LNCAP (cell line): ENCODE data around the gene SH3BGRL2.

Source experiments
- TF ChIP-seq, protein P1 (sequence below): fragments of 450-650 bp; IDR thresholded peaks from 2 replicates; pipeline ENCODE4 v1.5.1; 2017; ENCODE audit warnings: mild to moderate bottlenecking

The SH3BGRL2 gene

DNA sequence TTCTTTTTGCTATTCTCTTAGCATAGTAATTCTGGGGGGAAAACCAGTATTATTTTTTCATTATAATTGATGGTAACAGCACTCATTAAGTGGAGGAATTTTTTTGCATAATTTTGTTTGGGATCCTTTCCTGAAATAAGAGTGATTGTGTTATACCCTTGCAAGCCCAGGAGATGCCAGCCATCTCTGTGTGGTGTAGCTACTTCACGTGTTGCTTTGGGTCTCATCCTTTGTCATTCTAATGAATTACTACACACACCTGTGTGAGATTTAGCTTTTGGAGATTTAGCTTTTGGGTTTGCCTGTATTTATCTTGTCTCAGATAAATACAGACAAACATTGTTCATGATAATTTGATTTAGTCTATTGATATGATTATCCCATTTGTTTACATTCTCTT, 76.5 kb downstream of the SH3BGRL2 start:
- TF ChIP-seq, protein P1, sequence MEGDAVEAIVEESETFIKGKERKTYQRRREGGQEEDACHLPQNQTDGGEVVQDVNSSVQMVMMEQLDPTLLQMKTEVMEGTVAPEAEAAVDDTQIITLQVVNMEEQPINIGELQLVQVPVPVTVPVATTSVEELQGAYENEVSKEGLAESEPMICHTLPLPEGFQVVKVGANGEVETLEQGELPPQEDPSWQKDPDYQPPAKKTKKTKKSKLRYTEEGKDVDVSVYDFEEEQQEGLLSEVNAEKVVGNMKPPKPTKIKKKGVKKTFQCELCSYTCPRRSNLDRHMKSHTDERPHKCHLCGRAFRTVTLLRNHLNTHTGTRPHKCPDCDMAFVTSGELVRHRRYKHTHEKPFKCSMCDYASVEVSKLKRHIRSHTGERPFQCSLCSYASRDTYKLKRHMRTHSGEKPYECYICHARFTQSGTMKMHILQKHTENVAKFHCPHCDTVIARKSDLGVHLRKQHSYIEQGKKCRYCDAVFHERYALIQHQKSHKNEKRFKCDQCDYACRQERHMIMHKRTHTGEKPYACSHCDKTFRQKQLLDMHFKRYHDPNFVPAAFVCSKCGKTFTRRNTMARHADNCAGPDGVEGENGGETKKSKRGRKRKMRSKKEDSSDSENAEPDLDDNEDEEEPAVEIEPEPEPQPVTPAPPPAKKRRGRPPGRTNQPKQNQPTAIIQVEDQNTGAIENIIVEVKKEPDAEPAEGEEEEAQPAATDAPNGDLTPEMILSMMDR, result no peak

DNA sequence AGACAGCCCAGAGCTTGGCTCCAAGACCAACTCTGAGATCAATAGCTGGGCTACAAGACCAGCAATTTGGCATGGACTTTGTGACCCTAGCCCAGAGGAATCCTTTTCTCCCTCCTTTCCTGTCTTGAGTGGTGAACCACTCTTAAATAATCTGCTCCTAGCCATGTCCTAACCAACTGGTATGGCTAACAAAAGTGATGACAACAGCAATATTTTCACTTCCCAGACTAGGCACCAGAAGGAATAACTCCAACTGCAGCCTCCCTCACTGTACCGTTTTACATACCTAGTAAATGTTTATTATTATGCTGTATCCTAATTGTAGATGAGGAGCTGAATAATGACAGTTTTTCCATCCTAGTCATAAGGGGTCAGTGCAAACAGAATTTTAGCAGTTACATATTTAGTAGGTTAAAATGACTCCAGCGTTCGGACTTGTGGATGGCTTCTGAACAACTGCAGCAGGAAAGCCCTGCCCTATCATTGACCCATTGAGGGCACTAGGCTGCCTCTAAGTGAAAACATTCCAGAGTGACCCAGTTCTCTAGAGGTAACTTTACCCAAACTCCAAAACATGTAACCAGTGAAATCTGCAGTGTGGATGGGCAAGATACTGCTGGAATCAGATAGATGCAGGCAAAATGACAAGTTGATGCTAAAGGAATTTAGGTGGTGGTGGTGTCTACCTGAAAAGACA, 77.1 kb downstream of the SH3BGRL2 start:
- TF ChIP-seq, protein P1, result no peak

DNA sequence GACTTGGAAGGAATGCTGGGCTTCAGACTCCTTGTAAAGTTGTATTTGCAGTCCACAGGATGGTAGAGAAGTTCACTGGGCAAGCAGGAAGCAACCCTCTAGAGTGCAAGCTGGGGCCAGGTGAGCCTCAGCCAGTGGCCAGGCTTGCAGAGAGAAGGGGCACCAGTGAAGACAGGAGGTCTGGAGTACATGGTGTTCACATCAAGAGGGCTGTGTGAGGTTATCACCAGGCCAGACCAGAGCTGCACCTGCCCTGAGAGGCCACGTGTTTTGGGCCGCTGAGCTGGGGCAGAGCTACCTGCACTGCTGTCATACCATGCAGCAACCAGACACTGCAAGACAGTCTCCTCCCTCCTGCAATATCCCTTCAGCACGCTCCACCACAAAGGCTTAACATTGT, 79.0 kb downstream of the SH3BGRL2 start:
- TF ChIP-seq, protein P1, result no peak

- TF ChIP-seq, protein P1, result no peak
These were observed 80.0 kb downstream of the SH3BGRL2 start for GRCh38 chr6:79711167-79711566.

- TF ChIP-seq, protein P1, result no peak
These were observed 81.0 kb downstream of the SH3BGRL2 start for GRCh38 chr6:79712144-79712543.

GRCh38 chr6:79712616-79713135, 81.5 kb downstream of the SH3BGRL2 start:
- TF ChIP-seq, protein P1, result no peak

DNA sequence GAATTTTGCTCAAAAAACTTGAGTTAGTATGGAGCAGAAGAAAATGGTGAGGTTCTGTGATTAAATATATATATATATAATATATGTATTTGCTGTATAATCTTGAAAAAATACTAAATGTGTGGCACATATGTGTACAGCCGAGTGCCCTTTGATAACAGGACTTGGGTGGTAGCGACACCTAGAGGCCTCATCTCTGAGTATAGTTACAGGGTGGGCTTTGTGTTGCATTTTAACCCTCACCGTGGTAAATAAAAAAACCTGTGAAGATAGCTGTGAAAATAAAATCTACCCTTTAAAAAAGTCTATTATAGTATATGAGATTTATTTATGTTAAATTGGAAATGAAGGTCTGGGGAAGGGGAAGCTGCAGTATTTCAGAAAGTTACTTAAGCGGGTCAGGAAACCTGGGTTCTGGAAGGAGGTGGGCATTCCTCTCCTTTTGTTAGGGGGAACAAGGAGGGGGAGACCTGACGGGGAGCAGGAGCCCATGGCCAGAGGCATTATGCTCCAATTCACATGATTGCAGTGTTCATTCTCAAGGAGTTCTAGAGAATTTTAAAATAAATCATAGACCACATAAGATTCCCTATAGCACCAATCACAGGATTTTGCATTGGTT, 82.7 kb downstream of the SH3BGRL2 start:
- TF ChIP-seq, protein P1, result peak; percentile 64
